ENCODE measurements around the gene CCDC8.

GRCh38 chr19:46410205-46411087 lies 2.9 kb downstream of the CCDC8 start:
- no peak for TF ChIP-seq CTCF (conservative IDR thresholded peaks at IDR 0.05; ENCODE audit: low read depth, low read length)
- TF ChIP-seq EZH2 (IDR thresholded peaks at IDR 0.05; ENCODE audit: borderline replicate concordance, low read depth, low read length, poor library complexity, severe bottlenecking), result no peak

Measured in A673 (cell line).